ENCODE results near the gene ZNF418. TPM values are rescaled to one million over a fixed set of nuclear protein-coding genes. Genes with fewer than 3 reads are reported as not detected.
"Not testable (repeated sequence)": the region's sequence is repeated elsewhere in the genome, so short reads cannot be mapped to it uniquely, and the experiment has no call there.

Gene ZNF418
- total and polyA plus RNA-seq, 2 donors (not counting 1 experiment from before 2014, with no cell fraction given) = 10.3 to 35.8 TPM

- intact Hi-C loops (cut with micrococcal nuclease) = no loop called here
- Histone ChIP-seq H3K9ac (ENCODE audit: low read length) (no peak overlapping the region), H3K36me3 (replicated peaks in 1 of 2; ENCODE audit: control extremely low read depth in 1 of 2, control insufficient read depth in 1 of 2, extremely low read depth in 1 of 2, insufficient read depth in 2 of 2, low read length in 1 of 2) (no peaks in the 10 kb centered on the region), H2AFZ (ENCODE audit: insufficient read depth, low read depth, low read length, poor library complexity, severe bottlenecking) (no peak overlapping the region), H4K20me1 (ENCODE audit: control insufficient read depth, insufficient read depth, low read length, poor library complexity, severe bottlenecking) (no peaks in the 10 kb centered on the region), H3K4me3 (ENCODE audit: control extremely low read depth in 1 of 5, extremely low read depth in 1 of 5, insufficient read depth in 1 of 5, low read depth in 2 of 5, low read length in 4 of 5) (no peak overlapping the region), H3K79me2 (ENCODE audit: control insufficient read depth, insufficient read depth, low read length) (no peaks in the 10 kb centered on the region), H3K4me2 (replicated peaks; ENCODE audit: low read depth, low read length, poor library complexity, severe bottlenecking) (no peak overlapping the region), H3K4me1 (ENCODE audit: control insufficient read depth in 2 of 2, insufficient read depth in 2 of 2, low read length in 2 of 2) (peaks cover 0 to 8% of the 10 kb centered on the region in 2 donors), H3K9me3 (ENCODE audit: control extremely low read depth in 1 of 3, control insufficient read depth in 2 of 3, insufficient read depth in 1 of 3, low read length in 2 of 3) (peaks cover 0 to 3% (median 0%) of the 10 kb centered on the region in 3 donors), H3K27ac (ENCODE audit: low read length in 2 of 2) (no peak overlapping the region), H3K27me3 (replicated peaks in 1 of 4; ENCODE audit: control extremely low read depth in 1 of 4, control insufficient read depth in 3 of 4, insufficient read depth in 4 of 4, low read length in 3 of 4) (no peaks in the 10 kb centered on the region)
- no peak for TF ChIP-seq EZH2 (IDR thresholded peaks at IDR 0.05; ENCODE audit: borderline replicate concordance, insufficient read depth, low read depth, low read length, poor library complexity, severe bottlenecking)
- no peak for TF ChIP-seq CTCF (IDR thresholded peaks at IDR 0.05)
- ATAC-seq (ENCODE audit: low read depth) (no peak), DNase-seq (no peak)
- CTCF ChIA-PET = interaction anchor here (1.0 kb wide), 1 partner anchor 266 kb away, joined by 3 read pairs; no protein-coding TSS in a partner anchor
- Mint-ChIP-seq H3K9me3 (ENCODE audit: insufficient read depth) (no peaks in the 10 kb centered on the region), H3K4me1 (peaks cover 9% of the 10 kb centered on the region), H3K27ac (no peak overlapping the region), H3K4me3 (no peak overlapping the region), H3K27me3 (no peaks in the 10 kb centered on the region)
- POLR2A ChIA-PET = no interaction called here
- WGBS (ENCODE audit: insufficient coverage) = 100% methylated on average over 4 of the region's 5 CpGs
These were observed 34.9 kb downstream of the ZNF418 start for GRCh38 chr19:57900311-57900710.

GRCh38 chr19:57890706-57891105 lies 44.5 kb downstream of the ZNF418 start:
- ATAC-seq (ENCODE audit: low read depth); H3K27ac ChIP-seq (ENCODE audit: low read length in 2 of 2); H3K4me2 ChIP-seq (replicated peaks; ENCODE audit: low read depth, low read length, poor library complexity, severe bottlenecking); H3K27ac Mint-ChIP-seq; DNase-seq; H2AFZ ChIP-seq (ENCODE audit: insufficient read depth, low read depth, low read length, poor library complexity, severe bottlenecking); H3K4me3 ChIP-seq (ENCODE audit: control extremely low read depth in 1 of 5, extremely low read depth in 1 of 5, insufficient read depth in 1 of 5, low read depth in 2 of 5, low read length in 4 of 5); H3K36me3 ChIP-seq (replicated peaks in 1 of 2; ENCODE audit: control extremely low read depth in 1 of 2, control insufficient read depth in 1 of 2, extremely low read depth in 1 of 2, insufficient read depth in 2 of 2, low read length in 1 of 2); POLR2A ChIA-PET; H3K27me3 ChIP-seq (replicated peaks in 1 of 4; ENCODE audit: control extremely low read depth in 1 of 4, control insufficient read depth in 3 of 4, insufficient read depth in 4 of 4, low read length in 3 of 4); intact Hi-C loops (cut with micrococcal nuclease); H3K9me3 Mint-ChIP-seq (ENCODE audit: insufficient read depth); H3K27me3 Mint-ChIP-seq; H3K9ac ChIP-seq (ENCODE audit: low read length); H3K4me3 Mint-ChIP-seq; H4K20me1 ChIP-seq (ENCODE audit: control insufficient read depth, insufficient read depth, low read length, poor library complexity, severe bottlenecking): not testable (repeated sequence)
- H3K79me2 ChIP-seq (ENCODE audit: control insufficient read depth, insufficient read depth, low read length) = peaks cover 36% of the 10 kb centered on the region
- peaks cover 0 to 16% (median 0%) of the 10 kb centered on the region in 3 donors for H3K9me3 ChIP-seq (ENCODE audit: control extremely low read depth in 1 of 3, control insufficient read depth in 2 of 3, insufficient read depth in 1 of 3, low read length in 2 of 3)
- WGBS (ENCODE audit: insufficient coverage) = 100% methylated on average over 1 of the region's 3 CpGs
- H3K4me1 Mint-ChIP-seq = peaks cover 27% of the 10 kb centered on the region
- CTCF ChIA-PET = interaction anchor here (1.0 kb wide), 1 partner anchor 14 kb away, joined by 3 read pairs; no protein-coding TSS in a partner anchor
- H3K4me1 ChIP-seq (ENCODE audit: control insufficient read depth in 2 of 2, insufficient read depth in 2 of 2, low read length in 2 of 2) = peaks cover 17 to 19% of the 10 kb centered on the region in 2 donors
